ENCODE measurements around the gene TOMM34.

The TOMM34 gene

GRCh38 chr20:44932916-44933315 is 27.3 kb downstream of the TOMM34 start:
- DNase-seq (ENCODE audit: low read depth): no peak

GRCh38 chr20:44931911-44932310 is 28.3 kb downstream of the TOMM34 start:
- DNase-seq (ENCODE audit: low read depth): no peak

GRCh38 chr20:44930517-44931168 is 29.6 kb downstream of the TOMM34 start:
- no peak for DNase-seq (ENCODE audit: low read depth)

GRCh38 chr20:44928595-44928994 is 31.6 kb downstream of the TOMM34 start:
- DNase-seq (ENCODE audit: low read depth): no peak

- no peak for DNase-seq (ENCODE audit: low read depth)
Measured at GRCh38 chr20:44924541-44924940, 35.7 kb downstream of the TOMM34 start.

GRCh38 chr20:44921447-44921846 is 38.8 kb downstream of the TOMM34 start:
- DNase-seq (ENCODE audit: low read depth): no peak

- DNase-seq (ENCODE audit: low read depth): no peak
Measured at GRCh38 chr20:44918761-44919160, 41.4 kb downstream of the TOMM34 start.

GRCh38 chr20:44918342-44918741 is 41.9 kb downstream of the TOMM34 start:
- DNase-seq (ENCODE audit: low read depth): no peak

GRCh38 chr20:44917399-44917798 is 42.8 kb downstream of the TOMM34 start:
- DNase-seq (ENCODE audit: low read depth): no peak

GRCh38 chr20:44916586-44916985 is 43.6 kb downstream of the TOMM34 start:
- DNase-seq (ENCODE audit: low read depth): no peak

- no peak for DNase-seq (ENCODE audit: low read depth)
Measured at GRCh38 chr20:44914924-44915323, 45.3 kb downstream of the TOMM34 start.

GRCh38 chr20:44912189-44912588 is 48.0 kb downstream of the TOMM34 start:
- no peak for DNase-seq (ENCODE audit: low read depth)

GRCh38 chr20:44911264-44911921 is 48.8 kb downstream of the TOMM34 start:
- DNase-seq (ENCODE audit: low read depth): peak; percentile 36

- DNase-seq (ENCODE audit: low read depth): no peak
Measured at GRCh38 chr20:44910690-44911262, 49.4 kb downstream of the TOMM34 start.

GRCh38 chr20:44909872-44910689 is 50.1 kb downstream of the TOMM34 start, which contains the start of gene PABPC1L:
Gene PABPC1L (plus strand): TSS chr20:44910060. CDS start chr20:44910144, 84 bp downstream.
- peak; percentile 71 for DNase-seq (ENCODE audit: low read depth)

- DNase-seq (ENCODE audit: low read depth): no peak
Measured at GRCh38 chr20:44908987-44909871, 51.0 kb downstream of the TOMM34 start.

GRCh38 chr20:44904377-44904776 is 55.8 kb downstream of the TOMM34 start:
- no peak for DNase-seq (ENCODE audit: low read depth)

GRCh38 chr20:44901974-44902373 is 58.2 kb downstream of the TOMM34 start:
- DNase-seq (ENCODE audit: low read depth): no peak

GRCh38 chr20:44900231-44900854 is 59.9 kb downstream of the TOMM34 start:
- DNase-seq (ENCODE audit: low read depth): no peak

GRCh38 chr20:44897133-44897532 is 63.1 kb downstream of the TOMM34 start:
- no peak for DNase-seq (ENCODE audit: low read depth)

GRCh38 chr20:44896583-44896982 is 63.6 kb downstream of the TOMM34 start:
- no peak for DNase-seq (ENCODE audit: low read depth)

Measured in activated T-cell treated with anti-CD3 and anti-CD28 coated beads for 24 hours (primary cell).